ENCODE results near the gene MYO3B. TPM values are rescaled to one million over a fixed set of nuclear protein-coding genes. Genes with fewer than 3 reads are reported as not detected.

Gene MYO3B
- total RNA-seq, 1 donor from 2014 or later: not detected

GRCh38 chr2:170391697-170392096 lies 213.8 kb downstream of the MYO3B start:
- Mint-ChIP-seq H3K4me3 (no peak overlapping the region), H3K27me3 (ENCODE audit: low read depth) (peaks cover 37% of the 10 kb centered on the region), H3K4me1 (no peaks in the 10 kb centered on the region), H3K9me3 (no peaks in the 10 kb centered on the region), H3K36me3 (ENCODE audit: low read depth) (no peaks in the 10 kb centered on the region), H3K27ac (ENCODE audit: unreplicated experiment) (no peak overlapping the region)
- TF ChIP-seq CTCF (conservative IDR thresholded peaks at IDR 0.05): no peak
- no peak for DNase-seq (ENCODE audit: low read depth, low spot score)

GRCh38 chr2:170393861-170394498 lies 216.0 kb downstream of the MYO3B start:
- no peak overlapping the region for H3K4me3 Mint-ChIP-seq
- H3K27ac Mint-ChIP-seq (ENCODE audit: unreplicated experiment): no peak overlapping the region
- no peaks in the 10 kb centered on the region for H3K36me3 Mint-ChIP-seq (ENCODE audit: low read depth)
- TF ChIP-seq CTCF (conservative IDR thresholded peaks at IDR 0.05): no peak
- no peak for DNase-seq (ENCODE audit: low read depth, low spot score)
- no peaks in the 10 kb centered on the region for H3K4me1 Mint-ChIP-seq
- peaks cover 36% of the 10 kb centered on the region for H3K27me3 Mint-ChIP-seq (ENCODE audit: low read depth)
- H3K9me3 Mint-ChIP-seq: no peaks in the 10 kb centered on the region

- TF ChIP-seq CTCF (conservative IDR thresholded peaks at IDR 0.05): peak; percentile 34
- H3K36me3 Mint-ChIP-seq (ENCODE audit: low read depth): no peaks in the 10 kb centered on the region
- DNase-seq (ENCODE audit: low read depth, low spot score): no peak
- no peak overlapping the region for H3K27ac Mint-ChIP-seq (ENCODE audit: unreplicated experiment)
- peaks cover 36% of the 10 kb centered on the region for H3K27me3 Mint-ChIP-seq (ENCODE audit: low read depth)
- H3K9me3 Mint-ChIP-seq: no peaks in the 10 kb centered on the region
- H3K4me1 Mint-ChIP-seq: no peaks in the 10 kb centered on the region
- H3K4me3 Mint-ChIP-seq: no peak overlapping the region
Measured at GRCh38 chr2:170394641-170395387, 216.9 kb downstream of the MYO3B start.

- peaks cover 33% of the 10 kb centered on the region for H3K27me3 Mint-ChIP-seq (ENCODE audit: low read depth)
- no peaks in the 10 kb centered on the region for H3K36me3 Mint-ChIP-seq (ENCODE audit: low read depth)
- no peak overlapping the region for H3K27ac Mint-ChIP-seq (ENCODE audit: unreplicated experiment)
- H3K4me1 Mint-ChIP-seq: no peaks in the 10 kb centered on the region
- DNase-seq (ENCODE audit: low read depth, low spot score): no peak
- H3K4me3 Mint-ChIP-seq: no peak overlapping the region
- TF ChIP-seq CTCF (conservative IDR thresholded peaks at IDR 0.05): peak; percentile 66
- H3K9me3 Mint-ChIP-seq: no peaks in the 10 kb centered on the region
Measured at GRCh38 chr2:170396799-170397459, 219.0 kb downstream of the MYO3B start.

GRCh38 chr2:170401187-170401586 lies 223.2 kb downstream of the MYO3B start:
- no peak for TF ChIP-seq CTCF (conservative IDR thresholded peaks at IDR 0.05)
- H3K4me1 Mint-ChIP-seq: no peaks in the 10 kb centered on the region
- H3K27me3 Mint-ChIP-seq (ENCODE audit: low read depth): peaks cover 31% of the 10 kb centered on the region
- no peak overlapping the region for H3K4me3 Mint-ChIP-seq
- DNase-seq (ENCODE audit: low read depth, low spot score): no peak
- H3K9me3 Mint-ChIP-seq: no peaks in the 10 kb centered on the region
- no peak overlapping the region for H3K27ac Mint-ChIP-seq (ENCODE audit: unreplicated experiment)
- no peaks in the 10 kb centered on the region for H3K36me3 Mint-ChIP-seq (ENCODE audit: low read depth)

Measured in neural crest cell (in vitro differentiated cells).